WTC11 (cell line): ENCODE measurements around the gene RABGGTA.

Experiments
- CTCF ChIP-seq: fragments of 200-600 bp; IDR thresholded peaks from 2 replicates; pipeline ENCODE4 v1.8.0; 2022; ENCODE audit warnings: antibody characterized with exemption
- E2F4 ChIP-seq: sonication (generic); formaldehyde crosslinking; IDR thresholded peaks from 2 replicates; pipeline ENCODE4 v1.8.1; 2022; ENCODE audit warnings: low read depth, mild to moderate bottlenecking, moderate library complexity, missing genetic modification reagents, borderline replicate concordance
- FOXP1 ChIP-seq: sonication (generic); formaldehyde crosslinking; IDR thresholded peaks from 2 replicates; pipeline ENCODE4 v1.8.0; 2022; ENCODE audit warnings: missing genetic modification reagents, mild to moderate bottlenecking, moderate library complexity, borderline replicate concordance
- NR1H2 ChIP-seq: sonication (generic); formaldehyde crosslinking; IDR thresholded peaks from 2 replicates; pipeline ENCODE4 v1.9.0; 2021; ENCODE audit warnings: mild to moderate bottlenecking, moderate library complexity, missing genetic modification reagents
- SMAD3 ChIP-seq: sonication (generic); formaldehyde crosslinking; IDR thresholded peaks from 2 replicates; pipeline ENCODE4 v1.8.0; 2022; ENCODE audit warnings: missing genetic modification reagents, mild to moderate bottlenecking, borderline replicate concordance
- TEAD4 ChIP-seq: sonication (generic); formaldehyde crosslinking; IDR thresholded peaks from 2 replicates; pipeline ENCODE4 v1.8.0; 2022; ENCODE audit warnings: mild to moderate bottlenecking, missing genetic modification reagents
- ZNF219 ChIP-seq: sonication (generic); formaldehyde crosslinking; IDR thresholded peaks from 2 replicates; pipeline ENCODE4 v1.8.0; 2023; ENCODE audit warnings: missing genetic modification reagents, mild to moderate bottlenecking, borderline replicate concordance
- ZNF281 ChIP-seq: sonication (generic); formaldehyde crosslinking; IDR thresholded peaks from 2 replicates; pipeline ENCODE4 v1.8.0; 2023; ENCODE audit warnings: mild to moderate bottlenecking, missing genetic modification reagents
- ZNF317 ChIP-seq: sonication (generic); formaldehyde crosslinking; IDR thresholded peaks from 2 replicates; pipeline ENCODE4 v1.8.1; 2023; ENCODE audit warnings: low read depth, mild to moderate bottlenecking, moderate library complexity, missing genetic modification reagents, borderline replicate concordance
- ZNF423 ChIP-seq: fragments of 250-450 bp; sonication (Bioruptor Pico); IDR thresholded peaks from 2 replicates; pipeline ENCODE4 v2.1.2; 2022; ENCODE audit warnings: mild to moderate bottlenecking, moderate library complexity
- TF ChIP-seq, protein P1 (sequence below): sonication (generic); formaldehyde crosslinking; IDR thresholded peaks from 2 replicates; pipeline ENCODE4 v1.8.0; 2022; ENCODE audit warnings: mild to moderate bottlenecking, missing genetic modification reagents
- TF ChIP-seq, protein P2 (sequence below): sonication (generic); formaldehyde crosslinking; IDR thresholded peaks from 2 replicates; pipeline ENCODE4 v1.8.1; 2023; ENCODE audit warnings: mild to moderate bottlenecking, missing genetic modification reagents
- TF ChIP-seq, protein P3 (sequence below): fragments of 250-450 bp; sonication (Bioruptor Pico); conservative IDR thresholded peaks from 2 replicates; pipeline ENCODE4 v1.9.0; 2021; ENCODE audit warnings: mild to moderate bottlenecking

GRCh38 chr14:24258548-24259265 is 12.7 kb downstream of the RABGGTA start:
- no peak for TF ChIP-seq CTCF
- no peak for TF ChIP-seq ZNF317 (CRISPR knock-in tag)
- TF ChIP-seq, protein P1, sequence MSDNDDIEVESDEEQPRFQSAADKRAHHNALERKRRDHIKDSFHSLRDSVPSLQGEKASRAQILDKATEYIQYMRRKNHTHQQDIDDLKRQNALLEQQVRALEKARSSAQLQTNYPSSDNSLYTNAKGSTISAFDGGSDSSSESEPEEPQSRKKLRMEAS = no peak
- TF ChIP-seq NR1H2 (CRISPR knock-in tag) = no peak
- TF ChIP-seq E2F4 = no peak
- no peak for TF ChIP-seq TEAD4
- TF ChIP-seq SMAD3 (CRISPR knock-in tag) = no peak
- no peak for TF ChIP-seq ZNF281
- TF ChIP-seq ZNF423 (CRISPR knock-in tag) = no peak
- no peak for TF ChIP-seq ZNF219 (CRISPR knock-in tag)
- TF ChIP-seq, protein P2, sequence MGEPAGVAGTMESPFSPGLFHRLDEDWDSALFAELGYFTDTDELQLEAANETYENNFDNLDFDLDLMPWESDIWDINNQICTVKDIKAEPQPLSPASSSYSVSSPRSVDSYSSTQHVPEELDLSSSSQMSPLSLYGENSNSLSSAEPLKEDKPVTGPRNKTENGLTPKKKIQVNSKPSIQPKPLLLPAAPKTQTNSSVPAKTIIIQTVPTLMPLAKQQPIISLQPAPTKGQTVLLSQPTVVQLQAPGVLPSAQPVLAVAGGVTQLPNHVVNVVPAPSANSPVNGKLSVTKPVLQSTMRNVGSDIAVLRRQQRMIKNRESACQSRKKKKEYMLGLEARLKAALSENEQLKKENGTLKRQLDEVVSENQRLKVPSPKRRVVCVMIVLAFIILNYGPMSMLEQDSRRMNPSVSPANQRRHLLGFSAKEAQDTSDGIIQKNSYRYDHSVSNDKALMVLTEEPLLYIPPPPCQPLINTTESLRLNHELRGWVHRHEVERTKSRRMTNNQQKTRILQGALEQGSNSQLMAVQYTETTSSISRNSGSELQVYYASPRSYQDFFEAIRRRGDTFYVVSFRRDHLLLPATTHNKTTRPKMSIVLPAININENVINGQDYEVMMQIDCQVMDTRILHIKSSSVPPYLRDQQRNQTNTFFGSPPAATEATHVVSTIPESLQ (CRISPR knock-in tag) = no peak
- no peak for TF ChIP-seq FOXP1 (CRISPR knock-in tag)
- TF ChIP-seq, protein P3, sequence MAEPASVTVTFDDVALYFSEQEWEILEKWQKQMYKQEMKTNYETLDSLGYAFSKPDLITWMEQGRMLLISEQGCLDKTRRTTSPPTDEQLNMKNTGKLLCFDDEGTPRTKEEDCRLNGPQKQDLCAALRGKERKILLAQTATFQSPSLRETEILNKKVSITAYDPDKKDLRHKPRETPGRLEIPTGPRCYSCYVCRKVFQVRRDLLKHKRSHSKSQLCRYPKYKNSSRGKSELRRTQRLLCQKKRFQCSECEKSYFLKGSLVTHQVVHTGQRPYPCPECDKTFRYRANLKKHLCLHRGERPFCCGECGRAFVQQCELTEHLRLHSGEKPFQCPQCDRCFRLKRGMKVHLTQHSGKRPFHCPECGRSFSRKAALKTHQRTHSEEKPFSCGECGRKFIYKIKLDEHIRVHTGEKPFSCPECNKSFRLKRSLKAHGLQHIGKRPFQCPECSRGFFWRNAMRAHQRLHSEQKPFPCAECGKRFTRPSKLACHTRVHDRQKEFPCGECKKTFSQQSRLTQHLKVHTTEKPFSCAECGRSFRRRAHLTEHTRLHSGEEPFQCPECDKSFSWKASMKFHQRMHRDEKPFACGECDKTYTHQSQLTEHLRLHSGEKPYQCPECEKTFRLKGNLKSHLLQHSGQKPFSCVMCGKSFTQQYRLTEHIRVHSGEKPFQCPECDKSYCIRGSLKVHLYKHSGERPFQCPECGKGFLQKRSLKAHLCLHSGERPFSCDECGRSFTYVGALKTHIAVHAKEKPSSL (CRISPR knock-in tag) = no peak
